Astrocyte of the cerebellum (primary cell): ENCODE results near the gene CX3CL1.

Source experiments
- DNase-seq: peaks from one replicate; pipeline ENCODE4 v3.0.0-alpha.2; 2011; ENCODE audit warnings: low read depth
- H3K4me3 ChIP-seq: 2 replicates; pipeline ENCODE4 v1.5.1; 2011; ENCODE audit warnings: mild to moderate bottlenecking, low read depth, low read length, moderate library complexity
- CTCF ChIP-seq: IDR thresholded peaks from 2 replicates; pipeline ENCODE4 v1.5.1; 2012; ENCODE audit warnings: low read length, low read depth, moderate library complexity, mild to moderate bottlenecking; ENCODE audit errors: missing control alignments
- in situ Hi-C: cut with HindIII; loops from 2 replicates; pipeline ENCODE4 v1.10.0; 2017; ENCODE audit warnings: low sequenced_read_pairs

CX3CL1 gene

DNA sequence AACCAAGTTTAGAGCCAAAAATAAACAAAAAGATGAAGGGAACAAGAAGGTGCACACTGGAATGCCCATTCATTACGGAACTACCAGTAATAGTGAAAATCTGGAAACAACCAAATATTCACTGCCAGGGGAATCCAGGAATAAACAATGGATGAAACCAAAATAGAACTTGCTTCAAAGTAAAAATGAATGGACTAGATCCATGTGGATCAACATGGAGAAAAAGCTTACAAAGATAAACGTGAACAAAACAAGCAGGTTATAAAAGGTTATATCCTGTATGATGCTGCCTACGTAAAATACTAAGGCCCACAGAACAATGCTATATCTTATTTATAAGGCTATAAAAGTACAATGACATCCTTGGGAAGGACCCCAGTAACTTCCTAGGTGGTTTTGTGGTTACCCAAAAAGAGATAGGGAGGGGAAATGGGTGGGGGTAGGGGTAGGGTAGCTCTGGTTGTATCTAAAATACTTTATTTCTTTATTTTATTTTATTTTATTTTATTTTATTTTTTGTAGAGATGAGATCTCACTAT is 26.6 kb upstream of the CX3CL1 start:
- DNase-seq: no peak
- no peak overlapping the region for H3K4me3 ChIP-seq
- no peak for TF ChIP-seq CTCF
- in situ Hi-C loops: no loop called here

DNA sequence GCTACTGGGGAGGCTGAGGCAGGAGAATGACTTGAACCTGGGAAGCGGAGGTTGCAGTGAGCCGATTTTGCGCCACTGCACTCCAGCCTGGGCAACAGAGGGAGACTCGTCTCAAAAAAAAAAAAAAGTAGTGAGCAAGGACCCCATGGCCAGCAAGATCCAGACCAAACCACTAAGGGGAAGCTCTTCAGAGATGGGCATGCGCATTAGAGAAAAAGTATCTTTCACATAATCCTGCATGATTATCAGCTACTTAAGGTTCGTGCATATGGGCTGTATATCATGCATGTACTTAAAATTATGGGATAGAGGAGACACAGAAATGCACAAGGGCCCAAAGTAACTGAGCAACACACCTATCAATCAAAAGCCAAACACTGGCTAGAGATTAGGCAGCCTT is 24.4 kb upstream of the CX3CL1 start:
- DNase-seq: no peak
- no peak for TF ChIP-seq CTCF
- in situ Hi-C loops: no loop called here
- H3K4me3 ChIP-seq: no peak overlapping the region

GRCh38 chr16:57348327-57348726 is 24.0 kb upstream of the CX3CL1 start:
- no peak overlapping the region for H3K4me3 ChIP-seq
- in situ Hi-C loops: no loop called here
- no peak for DNase-seq
- no peak for TF ChIP-seq CTCF

- DNase-seq: no peak
- in situ Hi-C loops: no loop called here
- TF ChIP-seq CTCF: no peak
- no peak overlapping the region for H3K4me3 ChIP-seq
Measured at GRCh38 chr16:57349212-57350031, 22.9 kb upstream of the CX3CL1 start.

DNA sequence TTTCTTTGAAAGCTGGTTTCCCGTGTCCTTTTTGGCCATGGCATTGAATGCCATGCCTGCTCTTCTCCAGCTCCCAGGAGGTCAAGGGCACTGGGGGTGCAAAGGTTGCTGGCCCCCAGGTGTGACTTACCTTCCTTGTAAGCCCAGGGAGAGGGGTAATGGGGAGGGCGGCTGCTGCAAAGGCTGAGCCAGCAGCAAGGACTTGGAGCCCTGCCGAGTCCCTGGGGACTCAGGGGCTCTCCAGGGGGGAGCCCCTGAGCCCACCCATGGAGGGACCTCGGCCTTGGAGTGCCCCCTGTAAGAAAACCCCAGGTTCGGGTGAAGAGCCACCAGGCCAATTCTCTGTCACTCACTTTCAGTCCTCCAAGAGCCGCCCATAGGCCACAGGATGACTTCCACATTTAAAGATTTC is 19.6 kb upstream of the CX3CL1 start:
- H3K4me3 ChIP-seq: no peak overlapping the region
- in situ Hi-C loops: no loop called here
- DNase-seq: no peak
- no peak for TF ChIP-seq CTCF

DNA sequence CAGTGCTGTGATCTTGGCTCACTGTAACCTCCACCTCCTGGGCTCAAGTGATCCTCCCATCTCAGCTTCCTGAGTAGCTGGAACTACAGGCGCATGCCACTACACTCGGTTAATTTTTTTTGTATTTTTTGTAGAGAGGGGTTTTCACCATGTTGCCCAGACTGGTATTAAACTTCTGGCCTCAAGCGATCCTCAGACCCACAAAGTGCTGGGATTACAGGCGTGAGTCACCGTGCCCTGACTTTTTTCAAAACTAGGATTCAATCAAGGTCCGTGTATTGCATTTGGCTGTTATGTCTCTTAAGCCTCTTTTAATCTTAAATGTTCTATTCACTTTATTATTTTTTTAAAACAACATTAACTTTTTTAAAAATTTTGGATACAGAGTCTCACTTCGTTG is 18.0 kb upstream of the CX3CL1 start:
- no peak for TF ChIP-seq CTCF
- in situ Hi-C loops: no loop called here
- no peak overlapping the region for H3K4me3 ChIP-seq

More for the DNA sequence above, 18.0 kb upstream of the CX3CL1 start:
- no peak for DNase-seq
